ENCODE measurements around the gene GRIN2A.

The GRIN2A gene

DNA sequence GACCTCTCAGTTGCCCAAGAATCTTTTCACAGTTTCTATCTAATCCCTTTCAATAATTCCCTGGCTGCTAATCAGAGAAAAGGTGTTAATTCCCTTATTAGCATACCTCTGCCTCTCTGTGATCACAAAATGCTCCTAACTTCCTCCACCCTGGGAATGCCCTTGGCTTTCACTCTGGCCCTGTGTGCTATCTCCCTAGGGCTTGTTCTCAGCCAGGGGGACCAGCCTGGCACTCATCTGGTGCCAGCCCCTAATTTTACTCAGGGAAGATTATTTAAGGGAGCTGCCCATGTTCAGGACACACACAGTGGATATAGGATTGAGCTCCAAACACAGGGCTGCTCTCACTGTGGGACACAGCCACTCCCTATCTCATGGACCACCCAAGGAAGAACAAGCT is 225.2 kb downstream of the GRIN2A start:
- no peak for DNase-seq

- DNase-seq: no peak
These were observed 226.6 kb downstream of the GRIN2A start for GRCh38 chr16:9955677-9956076.

DNA sequence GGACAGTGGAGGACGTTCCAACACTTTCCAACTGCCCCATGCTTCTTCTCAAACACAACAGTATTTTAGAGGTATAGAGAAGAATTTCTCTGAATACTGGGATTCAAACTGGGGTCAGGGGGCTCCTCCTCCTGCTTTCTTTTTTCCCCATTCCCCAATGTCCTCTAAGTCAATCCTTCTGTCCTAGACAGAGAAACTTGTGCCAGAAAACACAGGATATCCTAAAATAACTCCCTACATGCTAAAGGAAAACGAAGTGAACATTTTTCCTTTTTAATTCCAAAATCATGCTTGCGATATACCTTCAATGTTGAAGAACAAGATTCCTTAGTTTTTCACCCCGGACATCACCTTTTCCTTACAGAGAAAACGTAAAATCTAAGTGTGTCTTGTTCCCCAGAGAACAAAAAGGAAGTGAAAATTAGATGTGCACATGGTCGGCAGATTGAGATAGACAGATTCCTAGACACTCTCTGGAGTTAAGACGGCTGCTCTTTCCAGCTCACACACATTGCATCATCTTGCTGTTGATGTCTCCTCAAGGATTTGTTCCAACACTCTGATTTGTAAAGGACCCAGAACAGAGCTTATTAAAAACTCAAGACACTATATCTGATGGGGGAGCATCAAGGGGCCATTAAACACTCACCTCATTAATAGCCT is 228.2 kb downstream of the GRIN2A start:
- no peak for DNase-seq

DNA sequence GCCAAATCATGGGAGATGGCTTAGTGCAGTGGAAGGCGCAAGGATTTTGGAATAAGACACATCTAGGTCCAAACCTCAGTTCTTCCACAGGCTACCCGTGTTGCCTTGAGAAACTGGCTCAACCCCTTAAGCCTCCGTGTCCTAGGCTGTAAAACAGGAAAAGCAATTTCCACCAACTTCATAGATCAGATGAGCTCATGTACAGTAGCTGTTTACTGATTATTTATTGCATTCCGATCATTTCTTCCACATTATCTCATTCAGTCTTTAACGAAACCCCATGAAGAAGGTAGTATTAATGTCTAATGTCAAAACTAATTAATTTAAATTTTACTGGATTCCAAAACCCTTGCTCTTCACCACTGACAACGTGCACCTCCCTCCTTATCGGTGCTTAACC is 231.6 kb downstream of the GRIN2A start:
- DNase-seq: no peak

- DNase-seq: no peak
These were observed 232.8 kb downstream of the GRIN2A start for GRCh38 chr16:9949396-9949795.

- DNase-seq: no peak
These were observed 233.3 kb downstream of the GRIN2A start for GRCh38 chr16:9948933-9949332.

DNA sequence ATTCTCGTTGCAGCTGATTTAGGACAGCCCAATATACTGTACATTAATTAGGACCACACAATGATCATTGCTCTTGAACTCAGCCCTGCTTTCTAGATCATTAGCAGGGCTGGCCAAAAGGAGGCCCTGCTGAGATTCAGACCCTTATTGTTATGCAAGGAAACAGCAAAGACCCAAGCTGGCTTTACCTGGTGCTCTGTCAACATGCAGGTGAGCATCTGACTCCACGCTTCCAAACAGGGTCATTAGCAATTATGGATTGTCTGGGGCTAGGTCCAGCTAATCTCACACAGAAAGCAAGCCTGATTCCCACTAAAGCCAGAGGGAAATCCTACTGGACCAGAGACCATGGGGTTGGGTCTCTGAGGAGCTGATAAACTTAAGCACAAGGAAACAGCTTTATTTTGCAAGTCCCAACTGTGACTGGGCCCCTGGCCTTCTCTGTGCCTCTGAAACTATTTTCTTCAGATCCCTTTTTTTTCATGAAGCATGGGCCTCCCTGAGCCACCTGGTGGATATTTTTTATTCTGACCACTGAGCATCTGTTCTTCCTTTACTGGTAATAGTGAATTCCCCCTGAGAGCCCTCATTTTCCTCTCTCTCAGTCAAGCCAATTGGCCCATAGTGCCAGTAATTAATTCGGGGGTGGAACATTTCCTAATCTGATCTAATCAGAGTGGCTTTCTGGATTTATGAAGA is 236.1 kb downstream of the GRIN2A start:
- no peak for DNase-seq

DNA sequence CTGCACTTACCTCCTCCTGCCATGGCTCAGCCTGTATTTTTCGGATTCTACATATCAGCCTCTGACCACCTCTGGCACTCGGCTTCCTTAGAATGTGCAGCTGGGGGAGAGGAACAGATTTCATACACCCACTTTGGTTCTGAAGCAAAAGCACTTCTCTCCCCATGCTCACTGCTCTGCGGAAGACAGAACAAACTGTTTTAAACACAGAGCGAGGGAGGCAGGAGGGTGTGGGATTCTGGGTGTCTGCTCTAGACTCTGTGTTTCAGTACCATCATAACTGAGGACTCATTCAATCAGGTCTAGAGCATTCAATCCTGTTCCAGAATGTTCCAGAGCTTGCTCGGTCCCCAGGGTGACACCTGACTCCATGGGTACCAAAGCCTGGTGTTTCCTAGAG is 239.1 kb downstream of the GRIN2A start:
- DNase-seq: no peak

DNA sequence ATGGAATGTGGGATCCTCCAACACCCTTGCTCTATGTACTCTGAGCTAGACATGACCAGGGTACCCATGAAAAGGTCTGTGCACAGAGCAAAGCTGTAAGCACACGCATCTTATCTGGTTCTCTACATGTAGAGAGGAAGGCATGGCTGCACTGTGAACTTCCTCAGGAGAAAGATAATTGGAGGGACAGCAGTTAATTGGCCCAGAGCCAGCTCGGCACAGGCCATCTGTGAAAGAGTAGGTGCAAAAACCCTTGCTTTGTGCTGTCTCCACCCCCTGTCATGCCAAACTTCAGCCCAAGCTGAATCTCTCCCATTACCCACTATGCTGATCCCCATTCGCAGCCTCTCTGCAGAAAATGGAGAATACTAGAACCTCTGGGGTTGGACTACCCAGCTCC is 241.0 kb downstream of the GRIN2A start:
- no peak for DNase-seq

GRCh38 chr16:9934723-9935508 is 247.3 kb downstream of the GRIN2A start:
- no peak for DNase-seq

- DNase-seq: no peak
These were observed 249.1 kb downstream of the GRIN2A start for GRCh38 chr16:9932919-9933653.

DNA sequence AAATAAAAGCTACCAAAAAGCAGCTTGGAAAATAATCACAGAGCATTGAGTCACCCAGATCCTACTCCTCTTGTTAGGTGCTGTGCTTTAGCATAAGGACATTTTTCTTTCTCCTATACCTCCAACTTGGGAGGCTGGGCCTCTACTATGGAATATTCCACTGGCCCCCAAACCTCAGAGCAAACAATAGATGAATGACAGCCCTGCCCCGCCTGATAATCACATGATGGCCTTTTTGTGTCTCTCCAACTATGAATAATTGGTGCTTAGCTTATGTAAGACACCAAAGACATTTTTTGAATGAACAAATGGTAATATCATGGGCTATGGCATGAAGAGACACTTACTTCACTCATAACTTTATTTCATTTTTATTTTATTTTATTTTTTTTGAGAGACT is 250.2 kb downstream of the GRIN2A start:
- DNase-seq: no peak

GRCh38 chr16:9929836-9930235 is 252.4 kb downstream of the GRIN2A start:
- no peak for DNase-seq

DNA sequence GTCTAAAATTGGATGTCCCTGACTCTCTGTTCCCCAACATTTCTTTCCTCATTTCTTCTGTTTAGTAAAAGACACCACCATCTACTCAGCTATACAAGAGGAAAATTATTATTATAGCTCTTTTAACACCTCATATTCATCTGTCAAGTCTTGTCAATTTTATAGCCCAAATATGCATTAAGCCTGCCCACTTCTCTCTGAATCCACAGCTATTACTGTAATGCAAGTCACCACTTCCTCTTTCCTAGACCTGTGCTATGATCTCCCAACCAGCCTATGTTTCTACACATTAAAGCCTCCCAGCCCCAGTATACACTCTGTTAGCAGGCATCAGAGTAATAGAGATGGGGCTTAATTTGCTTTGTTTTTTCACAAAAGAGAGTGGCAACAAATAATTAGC is 252.9 kb downstream of the GRIN2A start:
- DNase-seq: no peak

DNA sequence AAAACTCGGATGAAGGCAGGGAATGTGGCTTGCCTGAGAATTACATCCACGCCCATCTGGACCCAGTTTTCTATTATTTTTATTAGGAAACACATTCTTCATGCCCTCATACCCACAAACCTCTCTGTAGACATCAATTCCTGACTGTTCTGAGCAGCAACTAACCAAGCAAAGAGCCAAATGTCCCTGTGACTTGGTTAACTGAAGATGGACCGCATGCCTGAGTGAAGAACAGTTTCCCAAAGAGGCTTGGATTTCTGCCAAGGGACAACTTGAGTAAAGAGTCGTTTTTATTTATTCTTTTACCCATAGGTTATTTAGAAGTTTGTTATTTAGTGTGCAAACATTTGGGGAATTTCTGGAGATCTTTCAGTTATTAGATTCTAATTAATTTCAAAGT is 259.8 kb downstream of the GRIN2A start:
- no peak for DNase-seq

DNA sequence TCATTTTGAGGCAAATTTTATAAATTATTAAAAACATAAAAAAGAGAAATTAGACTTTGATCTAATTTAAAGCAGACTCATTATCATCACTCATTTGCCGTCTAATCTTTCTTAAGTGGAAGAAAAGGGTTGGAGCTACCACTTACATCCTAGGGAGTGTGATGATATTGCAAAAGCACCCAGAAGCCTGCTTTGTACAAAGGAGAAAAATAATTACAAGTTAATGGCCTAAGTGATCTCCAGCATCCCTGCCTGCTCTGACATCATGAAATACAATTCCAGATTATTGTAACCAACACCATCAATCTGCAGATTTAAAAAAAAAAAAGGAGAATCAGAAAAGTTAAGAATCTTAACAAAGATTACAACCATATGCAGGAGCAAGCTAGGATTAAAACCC is 260.2 kb downstream of the GRIN2A start:
- no peak for DNase-seq

DNA sequence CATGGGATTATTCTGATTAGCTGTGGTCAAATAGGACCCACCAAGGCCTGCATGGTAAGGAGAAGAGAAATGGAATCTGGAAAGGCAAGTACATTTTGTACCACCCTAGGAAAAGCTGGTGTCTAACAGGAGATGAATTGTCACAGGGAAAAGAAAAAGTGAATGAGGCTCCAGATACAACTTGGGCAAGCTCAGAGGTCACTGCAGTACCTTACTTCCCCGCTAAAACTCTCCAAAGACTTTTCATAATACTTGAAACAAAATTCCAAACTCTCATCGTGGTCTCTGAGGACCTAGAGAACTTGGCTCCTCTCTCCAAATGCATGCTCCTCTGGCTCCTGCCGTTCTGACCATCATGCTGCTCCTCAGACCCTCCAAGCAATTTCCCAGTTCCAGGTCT is 262.8 kb downstream of the GRIN2A start:
- no peak for DNase-seq

DNA sequence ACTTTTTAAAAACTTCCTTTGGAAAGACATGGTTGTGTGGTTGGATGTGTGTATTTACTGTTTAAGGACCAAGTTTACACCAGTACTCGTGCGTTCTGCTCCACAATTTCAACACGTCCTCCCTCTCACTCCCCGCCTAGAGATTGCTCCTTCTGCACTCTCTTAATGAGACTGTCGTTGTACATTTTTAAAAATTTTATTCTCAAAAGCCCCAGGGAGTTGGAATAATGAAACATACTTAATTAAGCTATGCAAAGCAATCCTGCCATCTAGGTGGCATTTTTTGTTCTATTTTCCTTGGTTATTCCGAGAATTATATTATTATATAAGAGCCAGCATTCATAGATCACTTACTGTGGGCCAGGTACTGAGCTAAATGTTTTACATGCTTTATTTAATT is 264.5 kb downstream of the GRIN2A start:
- DNase-seq: no peak

DNA sequence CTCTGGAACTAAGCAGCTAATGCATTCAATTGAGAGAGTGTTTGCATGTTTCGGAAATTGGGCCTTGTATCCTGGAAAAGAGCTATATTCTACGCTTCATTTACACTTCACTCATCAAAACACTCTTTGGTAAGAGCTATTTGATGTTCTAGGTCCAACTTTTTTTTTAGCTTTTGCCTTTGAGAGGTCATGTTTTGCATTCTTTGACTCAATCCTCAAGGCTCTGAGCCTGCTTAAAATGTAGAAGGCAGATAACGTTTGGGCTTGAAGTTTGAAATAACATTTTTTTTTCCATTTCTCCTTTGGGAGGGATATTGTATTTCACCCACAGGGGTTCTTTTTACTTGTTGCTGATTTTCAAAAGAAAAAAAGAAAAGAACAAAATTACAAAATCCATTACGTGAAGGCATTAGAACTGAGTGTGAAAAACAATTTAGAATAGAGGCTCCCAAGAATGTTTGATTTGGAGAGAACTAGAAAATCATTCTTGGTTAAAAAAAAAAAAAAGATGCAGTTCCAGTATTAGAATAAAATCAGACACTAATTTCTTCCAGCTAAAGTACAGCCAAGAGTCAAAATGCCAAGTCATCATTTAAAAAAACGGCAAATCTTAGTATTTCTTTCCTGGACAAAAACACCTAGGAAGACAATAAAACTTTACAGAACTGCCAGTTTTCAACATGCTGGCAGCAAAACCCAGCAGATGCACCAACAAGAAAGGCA is 268.5 kb downstream of the GRIN2A start:
- no peak for DNase-seq

- no peak for DNase-seq
These were observed 270.2 kb downstream of the GRIN2A start for GRCh38 chr16:9911989-9912388.

GRCh38 chr16:9911231-9911630 is 271.0 kb downstream of the GRIN2A start:
- DNase-seq: no peak

DNA sequence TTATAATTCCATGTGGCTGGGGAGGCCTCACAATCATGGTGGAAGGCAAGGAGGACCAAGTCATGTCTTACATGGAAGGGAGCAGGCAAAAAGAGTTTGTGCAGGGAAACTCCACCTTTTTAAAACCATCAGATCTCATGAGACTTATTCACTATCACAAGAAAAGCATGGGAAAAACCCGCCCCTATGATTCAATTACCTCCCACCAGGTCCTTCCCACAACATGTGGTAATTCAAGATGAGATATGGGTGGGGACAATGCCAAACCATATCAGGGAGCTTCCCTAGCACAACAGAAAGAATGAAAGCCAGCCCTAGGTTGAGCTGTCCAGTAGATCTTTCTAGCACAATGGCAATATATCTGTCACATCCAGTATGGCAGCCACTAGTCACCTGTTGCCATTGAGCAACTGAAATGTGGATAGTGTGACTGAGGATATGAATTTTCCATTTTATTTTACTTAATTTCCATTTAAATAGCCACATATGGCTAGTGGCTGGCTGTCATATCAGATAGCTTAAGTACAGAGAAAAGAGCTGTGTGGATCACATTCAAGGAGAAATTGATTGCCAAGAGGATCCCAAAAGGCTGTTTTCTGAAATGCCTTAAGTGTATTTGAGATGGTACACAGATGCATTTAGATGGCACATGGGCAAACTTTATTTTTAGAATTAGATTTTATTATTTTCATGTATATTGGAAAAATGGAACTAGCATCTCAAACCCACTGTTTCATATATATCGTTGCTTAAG is 273.0 kb downstream of the GRIN2A start:
- DNase-seq: no peak
